Measurements from ENCODE around the gene P4HB. TPM values are rescaled to one million over a fixed set of nuclear protein-coding genes. Genes with fewer than 3 reads are reported as not detected.

The P4HB gene
- polyA plus RNA-seq, 2 donors, result 582 to 595 TPM

GRCh38 chr17:81903896-81904599 is 43.7 kb upstream of the P4HB start:
- Histone ChIP-seq H3K27ac (ENCODE audit: low read depth in 2 of 2, low read length in 1 of 2) (no peak overlapping the region), H3K9me3 (ENCODE audit: control insufficient read depth in 2 of 2, insufficient read depth in 1 of 2, low read depth in 1 of 2, low read length in 1 of 2) (no peaks in the 10 kb centered on the region), H3K36me3 (ENCODE audit: control insufficient read depth in 2 of 2, insufficient read depth in 2 of 2, low read length in 1 of 2) (peaks cover 3 to 59% of the 10 kb centered on the region in 2 donors), H3K4me3 (ENCODE audit: low read depth in 1 of 2, low read length in 2 of 2) (no peak overlapping the region), H3K4me1 (ENCODE audit: control insufficient read depth in 2 of 2, insufficient read depth in 2 of 2, low read length in 1 of 2) (peaks cover 5 to 17% of the 10 kb centered on the region in 2 donors), H3K27me3 (ENCODE audit: control insufficient read depth in 1 of 2, insufficient read depth in 2 of 2, low read length in 2 of 2) (no peaks in the 10 kb centered on the region)
- WGBS, 2 donors, result 95% methylated on average over 24 of the region's 24 CpGs

GRCh38 chr17:81903415-81903831 is 43.1 kb upstream of the P4HB start:
- peaks cover 3 to 57% of the 10 kb centered on the region in 2 donors for H3K36me3 ChIP-seq (ENCODE audit: control insufficient read depth in 2 of 2, insufficient read depth in 2 of 2, low read length in 1 of 2)
- H3K9me3 ChIP-seq (ENCODE audit: control insufficient read depth in 2 of 2, insufficient read depth in 1 of 2, low read depth in 1 of 2, low read length in 1 of 2), result no peaks in the 10 kb centered on the region
- peaks cover 5 to 20% of the 10 kb centered on the region in 2 donors for H3K4me1 ChIP-seq (ENCODE audit: control insufficient read depth in 2 of 2, insufficient read depth in 2 of 2, low read length in 1 of 2)
- no peaks in the 10 kb centered on the region for H3K27me3 ChIP-seq (ENCODE audit: control insufficient read depth in 1 of 2, insufficient read depth in 2 of 2, low read length in 2 of 2)
- H3K4me3 ChIP-seq (ENCODE audit: low read depth in 1 of 2, low read length in 2 of 2), result no peak overlapping the region
- H3K27ac ChIP-seq (ENCODE audit: low read depth in 2 of 2, low read length in 1 of 2), result no peak overlapping the region
- 92 to 96% methylated on average over 10 of the region's 10 CpGs for WGBS, 2 donors

GRCh38 chr17:81902653-81903414 is 42.5 kb upstream of the P4HB start:
- H3K36me3 ChIP-seq (ENCODE audit: control insufficient read depth in 2 of 2, insufficient read depth in 2 of 2, low read length in 1 of 2), result peaks cover 3 to 54% of the 10 kb centered on the region in 2 donors
- H3K4me3 ChIP-seq (ENCODE audit: low read depth in 1 of 2, low read length in 2 of 2), result peak overlapping the region; percentile 29 to 36
- no peak overlapping the region for H3K27ac ChIP-seq (ENCODE audit: low read depth in 2 of 2, low read length in 1 of 2)
- H3K4me1 ChIP-seq (ENCODE audit: control insufficient read depth in 2 of 2, insufficient read depth in 2 of 2, low read length in 1 of 2), result peaks cover 5 to 20% of the 10 kb centered on the region in 2 donors
- no peaks in the 10 kb centered on the region for H3K9me3 ChIP-seq (ENCODE audit: control insufficient read depth in 2 of 2, insufficient read depth in 1 of 2, low read depth in 1 of 2, low read length in 1 of 2)
- WGBS, 2 donors, result 34 to 39% methylated on average over 43 to 47 of the region's 47 CpGs
- H3K27me3 ChIP-seq (ENCODE audit: control insufficient read depth in 1 of 2, insufficient read depth in 2 of 2, low read length in 2 of 2), result no peaks in the 10 kb centered on the region

GRCh38 chr17:81902023-81902652 is 41.8 kb upstream of the P4HB start, which contains the start of gene NPB:
NPB (plus strand) TSS chr17:81902238; CDS start chr17:81902278, 40 bp downstream.
- no peaks in the 10 kb centered on the region for H3K9me3 ChIP-seq (ENCODE audit: control insufficient read depth in 2 of 2, insufficient read depth in 1 of 2, low read depth in 1 of 2, low read length in 1 of 2)
- H3K4me1 ChIP-seq (ENCODE audit: control insufficient read depth in 2 of 2, insufficient read depth in 2 of 2, low read length in 1 of 2), result peaks cover 5 to 20% of the 10 kb centered on the region in 2 donors
- H3K36me3 ChIP-seq (ENCODE audit: control insufficient read depth in 2 of 2, insufficient read depth in 2 of 2, low read length in 1 of 2), result peaks cover under 1 to 48% of the 10 kb centered on the region in 2 donors
- 1% methylated on average over 33 to 79 of the region's 79 CpGs for WGBS, 2 donors
- no peak within 1 kb of the TSS for H3K27ac ChIP-seq (ENCODE audit: low read depth in 2 of 2, low read length in 1 of 2)
- peak within 1 kb of the TSS; percentile 29 to 36 for H3K4me3 ChIP-seq (ENCODE audit: low read depth in 1 of 2, low read length in 2 of 2)
- H3K27me3 ChIP-seq (ENCODE audit: control insufficient read depth in 1 of 2, insufficient read depth in 2 of 2, low read length in 2 of 2), result no peaks in the 10 kb centered on the region

GRCh38 chr17:81901167-81902022 is 41.1 kb upstream of the P4HB start:
- H3K4me3 ChIP-seq (ENCODE audit: low read depth in 1 of 2, low read length in 2 of 2), result peak overlapping the region in 1 of 2 donors; percentile 29
- no peaks in the 10 kb centered on the region for H3K9me3 ChIP-seq (ENCODE audit: control insufficient read depth in 2 of 2, insufficient read depth in 1 of 2, low read depth in 1 of 2, low read length in 1 of 2)
- no peaks in the 10 kb centered on the region for H3K27me3 ChIP-seq (ENCODE audit: control insufficient read depth in 1 of 2, insufficient read depth in 2 of 2, low read length in 2 of 2)
- H3K27ac ChIP-seq (ENCODE audit: low read depth in 2 of 2, low read length in 1 of 2), result no peak overlapping the region
- peaks cover 5 to 20% of the 10 kb centered on the region in 2 donors for H3K4me1 ChIP-seq (ENCODE audit: control insufficient read depth in 2 of 2, insufficient read depth in 2 of 2, low read length in 1 of 2)
- 49% methylated on average over 21 of the region's 21 CpGs for WGBS, 2 donors
- H3K36me3 ChIP-seq (ENCODE audit: control insufficient read depth in 2 of 2, insufficient read depth in 2 of 2, low read length in 1 of 2), result peaks cover 0 to 42% of the 10 kb centered on the region in 2 donors

GRCh38 chr17:81900181-81900820 is 40.0 kb upstream of the P4HB start:
- peaks cover 5 to 20% of the 10 kb centered on the region in 2 donors for H3K4me1 ChIP-seq (ENCODE audit: control insufficient read depth in 2 of 2, insufficient read depth in 2 of 2, low read length in 1 of 2)
- H3K9me3 ChIP-seq (ENCODE audit: control insufficient read depth in 2 of 2, insufficient read depth in 1 of 2, low read depth in 1 of 2, low read length in 1 of 2), result no peaks in the 10 kb centered on the region
- WGBS, 2 donors, result 68 to 75% methylated on average over 18 of the region's 18 CpGs
- no peaks in the 10 kb centered on the region for H3K27me3 ChIP-seq (ENCODE audit: control insufficient read depth in 1 of 2, insufficient read depth in 2 of 2, low read length in 2 of 2)
- H3K36me3 ChIP-seq (ENCODE audit: control insufficient read depth in 2 of 2, insufficient read depth in 2 of 2, low read length in 1 of 2), result peaks cover 0 to 40% of the 10 kb centered on the region in 2 donors
- H3K27ac ChIP-seq (ENCODE audit: low read depth in 2 of 2, low read length in 1 of 2), result no peak overlapping the region
- H3K4me3 ChIP-seq (ENCODE audit: low read depth in 1 of 2, low read length in 2 of 2), result no peak overlapping the region

GRCh38 chr17:81899514-81900166 is 39.3 kb upstream of the P4HB start:
- H3K4me1 ChIP-seq (ENCODE audit: control insufficient read depth in 2 of 2, insufficient read depth in 2 of 2, low read length in 1 of 2), result peaks cover 5 to 20% of the 10 kb centered on the region in 2 donors
- peaks cover 0 to 36% of the 10 kb centered on the region in 2 donors for H3K36me3 ChIP-seq (ENCODE audit: control insufficient read depth in 2 of 2, insufficient read depth in 2 of 2, low read length in 1 of 2)
- WGBS, 2 donors, result 91 to 93% methylated on average over 22 of the region's 22 CpGs
- no peak overlapping the region for H3K4me3 ChIP-seq (ENCODE audit: low read depth in 1 of 2, low read length in 2 of 2)
- no peaks in the 10 kb centered on the region for H3K27me3 ChIP-seq (ENCODE audit: control insufficient read depth in 1 of 2, insufficient read depth in 2 of 2, low read length in 2 of 2)
- no peaks in the 10 kb centered on the region for H3K9me3 ChIP-seq (ENCODE audit: control insufficient read depth in 2 of 2, insufficient read depth in 1 of 2, low read depth in 1 of 2, low read length in 1 of 2)
- no peak overlapping the region for H3K27ac ChIP-seq (ENCODE audit: low read depth in 2 of 2, low read length in 1 of 2)

- Histone ChIP-seq H3K9me3 (ENCODE audit: control insufficient read depth in 2 of 2, insufficient read depth in 1 of 2, low read depth in 1 of 2, low read length in 1 of 2) (no peaks in the 10 kb centered on the region), H3K36me3 (ENCODE audit: control insufficient read depth in 2 of 2, insufficient read depth in 2 of 2, low read length in 1 of 2) (peaks cover 0 to 32% of the 10 kb centered on the region in 2 donors), H3K27ac (ENCODE audit: low read depth in 2 of 2, low read length in 1 of 2) (no peak overlapping the region), H3K27me3 (ENCODE audit: control insufficient read depth in 1 of 2, insufficient read depth in 2 of 2, low read length in 2 of 2) (no peaks in the 10 kb centered on the region), H3K4me3 (ENCODE audit: low read depth in 1 of 2, low read length in 2 of 2) (no peak overlapping the region), H3K4me1 (ENCODE audit: control insufficient read depth in 2 of 2, insufficient read depth in 2 of 2, low read length in 1 of 2) (peaks cover 5 to 20% of the 10 kb centered on the region in 2 donors)
- WGBS, 2 donors, result 90 to 92% methylated on average over 9 of the region's 9 CpGs
Observed at GRCh38 chr17:81898885-81899284, 38.5 kb upstream of the P4HB start.
